GM18517 (cell line): ENCODE data around the gene USP31.

Experiments
- ATAC-seq: cut with Tn5 transposase; IDR thresholded peaks from one replicate; pipeline ENCODE4 v1.9.1; 2021; ENCODE audit warnings: mild to moderate bottlenecking, moderate library complexity; ENCODE audit not compliant: unreplicated experiment

Gene USP31

GRCh38 chr16:23132775-23133463 is 16.3 kb downstream of the USP31 start:
- no peak for ATAC-seq

- no peak for ATAC-seq
Measured at GRCh38 chr16:23131931-23132621, 17.2 kb downstream of the USP31 start.

- no peak for ATAC-seq
Measured at GRCh38 chr16:23131436-23131835, 17.8 kb downstream of the USP31 start.

DNA sequence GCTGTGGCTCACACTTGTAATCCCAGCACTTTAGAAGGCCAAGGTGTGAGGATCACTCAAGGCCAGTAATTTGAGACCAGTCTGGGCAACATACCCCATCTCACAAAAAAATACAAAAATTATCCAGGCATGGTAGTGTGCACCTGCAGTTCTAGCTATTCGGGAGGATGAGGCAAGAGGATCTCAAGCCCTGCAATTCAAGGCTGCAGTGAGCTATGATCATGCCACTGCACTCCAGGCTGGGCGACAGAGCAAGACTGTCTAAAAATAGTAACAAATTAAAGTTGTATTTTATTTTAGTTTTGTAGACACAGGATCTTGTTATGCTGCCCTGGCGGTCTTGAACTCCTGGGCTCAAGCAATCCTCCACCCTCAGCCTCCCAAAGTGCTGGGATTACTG is 18.2 kb downstream of the USP31 start:
- ATAC-seq = no peak

GRCh38 chr16:23129686-23130085 is 19.6 kb downstream of the USP31 start:
- no peak for ATAC-seq

- ATAC-seq = no peak
Measured at GRCh38 chr16:23128056-23128455, 21.2 kb downstream of the USP31 start.

- ATAC-seq = no peak
Measured at GRCh38 chr16:23125277-23125676, 24.0 kb downstream of the USP31 start.

DNA sequence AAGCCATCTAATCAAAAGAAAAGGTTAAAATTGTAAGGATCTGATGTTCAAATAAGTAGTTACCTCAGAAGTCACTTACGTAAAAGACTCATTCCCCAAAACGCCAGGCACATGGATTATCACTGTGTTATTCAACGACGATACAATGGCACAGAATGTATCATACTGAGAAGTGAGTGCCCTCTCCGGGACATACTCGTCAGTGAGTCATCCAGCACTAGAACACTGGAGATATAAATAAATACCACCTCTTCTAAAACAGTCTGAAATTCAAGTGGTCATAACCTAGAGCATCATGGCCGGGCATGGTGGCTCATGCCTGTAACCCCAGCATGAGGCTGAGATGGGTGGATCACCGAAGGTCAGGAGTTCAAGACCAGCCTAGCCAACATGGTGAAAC is 24.9 kb downstream of the USP31 start:
- ATAC-seq = no peak

- ATAC-seq = no peak
Measured at GRCh38 chr16:23122144-23122543, 27.1 kb downstream of the USP31 start.

DNA sequence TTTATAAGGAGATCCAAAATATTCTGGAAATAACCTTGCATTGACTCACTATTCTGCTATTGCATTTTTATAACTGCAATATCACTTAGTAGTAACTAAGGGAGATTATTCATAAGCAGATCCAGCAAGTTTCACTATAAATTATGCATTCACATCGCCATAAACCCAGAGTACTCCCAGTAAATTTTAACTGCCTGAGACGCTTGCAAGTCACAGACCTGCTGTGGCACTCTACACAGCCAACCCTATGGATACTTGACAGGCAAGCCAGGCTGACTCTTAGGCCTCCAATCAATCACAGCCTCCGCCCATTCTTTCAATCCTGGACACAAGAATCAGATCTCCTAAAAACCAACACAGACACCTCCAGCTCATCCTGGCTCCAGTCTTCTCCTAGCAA is 28.2 kb downstream of the USP31 start:
- no peak for ATAC-seq

GRCh38 chr16:23120562-23120961 is 28.7 kb downstream of the USP31 start:
- ATAC-seq = no peak

DNA sequence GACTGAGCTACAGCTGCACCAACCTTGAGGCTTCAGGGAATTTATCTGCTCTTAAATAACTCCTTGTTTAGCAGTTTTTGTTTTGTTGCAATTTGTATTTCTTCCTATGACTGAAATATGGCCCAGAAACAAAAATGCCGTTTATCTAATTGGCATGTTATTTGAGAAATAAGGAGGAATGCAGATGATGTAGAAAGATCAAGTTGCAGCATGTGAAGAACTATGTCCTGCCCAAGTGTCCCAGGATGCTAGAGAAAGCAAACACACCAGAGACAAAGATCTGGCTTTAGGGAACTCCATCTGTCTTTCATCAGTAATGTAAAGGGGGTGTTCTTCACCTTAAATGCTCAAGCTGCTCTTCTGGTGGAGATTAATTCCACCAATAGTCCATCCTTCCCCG is 29.7 kb downstream of the USP31 start:
- no peak for ATAC-seq

DNA sequence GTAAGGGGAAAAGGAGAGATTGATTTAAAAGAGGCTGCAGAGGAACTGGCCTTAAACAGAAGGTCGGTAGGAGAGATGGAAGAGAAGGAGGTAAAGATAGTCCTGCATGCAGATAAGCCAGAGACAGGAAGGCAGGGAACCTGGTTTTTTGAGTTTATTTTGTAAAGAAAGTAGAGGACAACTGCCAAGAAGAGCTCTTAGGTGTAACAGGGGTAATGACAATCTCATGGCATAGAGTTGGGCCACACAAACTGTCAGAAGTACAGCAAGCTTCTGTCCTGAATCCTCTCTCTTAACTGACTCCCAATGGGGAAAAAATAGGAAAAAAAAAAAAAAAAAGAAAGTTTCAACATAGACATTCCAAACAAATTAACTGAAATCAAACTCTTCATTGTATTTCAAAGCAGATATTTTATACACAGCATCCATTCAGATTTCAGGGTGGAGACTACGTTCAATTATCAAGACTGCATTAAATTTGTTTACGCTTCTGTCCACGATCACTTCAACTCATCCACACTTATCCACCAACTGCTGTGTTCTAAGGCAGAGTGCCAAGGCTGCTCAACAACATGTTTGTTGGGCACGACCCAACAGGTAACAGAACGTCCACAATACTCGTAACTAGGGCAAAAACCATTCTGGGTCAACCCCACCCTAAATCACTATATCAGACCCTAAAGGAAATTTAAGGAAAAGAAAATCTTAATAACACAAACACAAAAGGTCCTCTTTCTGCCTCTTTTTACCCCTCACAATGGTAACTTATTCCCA is 34.9 kb downstream of the USP31 start:
- ATAC-seq = no peak

DNA sequence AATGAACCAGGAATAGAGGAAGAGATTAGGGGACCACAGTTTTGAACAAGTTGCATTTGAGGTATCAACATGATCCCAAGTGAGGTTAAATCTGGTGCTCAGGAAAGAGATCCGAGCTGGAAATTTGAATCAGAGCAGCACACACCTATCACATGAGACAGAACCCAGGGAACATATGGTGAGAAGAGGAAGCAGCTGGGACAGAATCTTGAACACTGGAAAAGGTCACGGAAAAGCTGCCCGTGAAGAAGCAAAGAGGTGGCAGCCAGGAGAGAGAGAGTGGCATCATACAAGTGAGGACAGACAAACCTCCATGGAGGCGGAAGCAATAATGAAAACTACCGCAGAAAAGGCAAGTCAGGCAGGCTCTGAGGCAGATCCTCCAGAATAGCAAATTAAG is 36.1 kb downstream of the USP31 start:
- no peak for ATAC-seq

DNA sequence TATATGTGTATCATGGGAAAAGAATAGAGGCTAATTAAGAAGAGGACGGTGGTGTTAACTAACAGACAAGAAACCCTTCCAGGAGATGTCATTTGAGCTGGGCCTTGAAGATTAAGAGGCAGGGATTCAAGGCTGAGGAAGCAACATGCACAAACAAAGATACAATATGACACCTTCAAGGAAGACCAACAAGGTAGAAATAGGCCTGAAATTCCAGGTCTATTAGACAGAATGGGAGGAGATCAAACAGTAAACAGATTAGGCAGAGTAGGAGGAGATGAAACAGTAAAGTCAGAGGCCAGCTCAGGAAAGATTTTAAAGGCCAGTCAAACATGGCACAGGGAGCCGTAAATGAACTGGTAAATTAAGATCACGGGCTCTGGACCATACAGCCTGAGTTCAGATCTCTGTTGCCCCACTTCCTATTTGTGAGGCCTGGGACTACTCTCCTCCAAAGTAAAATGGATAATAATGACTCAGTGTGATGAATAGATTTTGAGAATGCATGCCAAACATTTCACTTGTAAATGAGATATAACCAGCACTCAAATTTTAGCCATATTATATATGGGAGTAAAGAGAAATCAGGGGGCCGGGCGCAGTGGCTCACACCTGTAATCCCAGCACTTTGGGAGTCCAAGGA is 38.9 kb downstream of the USP31 start:
- ATAC-seq = no peak

DNA sequence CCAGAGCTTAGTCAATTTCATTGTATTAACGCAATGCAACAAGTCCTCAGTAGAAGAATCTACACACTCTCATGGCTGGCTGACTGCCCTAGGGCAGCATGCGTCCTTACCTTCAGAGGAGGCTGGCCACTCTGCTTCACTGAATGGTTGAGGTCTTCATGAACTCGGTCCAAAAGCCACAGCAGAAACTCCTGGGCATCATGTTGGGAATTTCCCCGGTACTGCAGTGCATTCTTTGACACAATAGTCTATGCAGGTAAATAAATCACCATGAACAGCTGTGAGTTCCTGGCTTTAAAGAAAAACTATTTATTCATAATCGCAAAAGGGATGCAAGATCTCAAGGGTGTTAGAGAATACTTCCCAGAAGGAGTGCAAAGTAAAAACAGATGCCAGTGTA is 41.3 kb downstream of the USP31 start:
- ATAC-seq = no peak

DNA sequence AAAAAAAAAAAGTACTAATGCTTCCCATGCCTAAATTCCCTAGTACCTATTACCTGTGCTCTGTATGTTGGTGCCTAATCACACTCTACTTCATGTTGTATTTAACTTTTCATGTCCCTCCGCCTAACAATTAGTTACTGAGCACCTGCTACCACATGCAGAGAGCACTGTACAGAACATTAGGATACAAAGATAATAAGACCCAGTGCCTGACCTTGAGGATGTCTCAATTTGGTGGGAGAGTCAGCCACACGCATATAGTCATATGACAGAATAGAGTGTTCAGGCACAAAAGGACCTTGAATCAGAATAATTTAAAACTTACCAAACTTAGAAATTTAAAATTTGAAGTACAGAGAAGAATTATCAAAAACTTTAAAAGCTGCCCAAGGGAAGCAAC is 42.1 kb downstream of the USP31 start:
- ATAC-seq = no peak

DNA sequence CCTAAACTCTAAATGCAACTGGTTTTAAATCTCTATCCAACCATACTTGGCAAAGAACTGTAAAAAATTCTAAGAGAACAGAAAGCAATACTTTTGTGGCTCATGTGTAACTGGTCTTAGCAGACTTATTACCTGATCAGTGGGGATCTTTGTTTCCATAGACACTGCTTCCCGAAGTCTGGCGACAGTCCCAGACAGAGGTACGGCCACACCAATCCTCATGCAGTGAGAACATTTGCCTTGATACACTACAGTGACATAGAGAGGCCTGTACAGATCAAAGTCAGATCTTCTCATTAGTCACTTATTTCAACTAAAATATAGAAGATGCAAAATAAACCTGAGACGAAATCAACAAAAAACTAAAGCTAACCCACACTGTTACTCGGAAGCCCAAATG is 43.9 kb downstream of the USP31 start:
- no peak for ATAC-seq

DNA sequence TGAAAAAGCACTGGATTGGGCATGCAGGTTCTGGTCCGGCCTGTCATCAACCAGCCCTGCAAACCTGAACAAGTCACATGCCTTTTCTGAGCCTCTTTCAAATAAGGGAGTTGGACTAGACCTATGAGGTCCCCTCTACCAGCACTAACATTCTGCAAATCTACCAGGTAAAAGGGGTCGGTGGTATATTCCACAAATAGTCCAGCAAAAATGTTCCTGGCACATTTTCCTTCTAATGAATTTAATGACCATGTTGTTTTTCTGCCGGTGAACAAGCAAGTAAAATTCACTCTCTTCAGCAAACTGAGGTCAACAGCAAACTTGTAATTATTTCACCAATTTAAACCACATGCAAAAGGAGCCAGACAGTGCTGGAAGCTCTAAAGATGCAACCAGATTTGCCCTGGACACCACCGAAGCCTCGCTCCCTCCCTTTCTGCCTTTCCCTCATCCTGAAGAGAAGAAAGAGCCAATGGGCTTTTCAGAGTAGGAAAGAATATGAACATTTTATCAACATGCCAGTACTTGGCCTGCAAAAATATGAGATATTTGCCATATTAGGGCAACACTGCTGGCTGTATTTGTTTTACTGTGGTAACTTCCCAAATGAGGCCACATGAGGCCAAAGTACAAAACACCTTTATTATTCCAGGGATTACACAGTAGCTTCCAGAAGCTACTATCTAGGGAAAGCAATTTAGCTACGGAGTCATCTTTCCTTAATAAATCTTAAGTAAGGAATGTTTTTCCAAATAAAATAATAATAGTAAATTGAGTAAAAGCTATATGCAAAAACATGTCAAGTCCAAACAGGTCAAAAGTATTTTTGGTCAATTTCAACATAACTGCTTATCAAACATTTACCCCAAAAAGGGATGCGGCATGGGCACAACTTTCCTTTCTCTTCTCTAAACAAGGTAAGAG is 45.0 kb downstream of the USP31 start:
- no peak for ATAC-seq

DNA sequence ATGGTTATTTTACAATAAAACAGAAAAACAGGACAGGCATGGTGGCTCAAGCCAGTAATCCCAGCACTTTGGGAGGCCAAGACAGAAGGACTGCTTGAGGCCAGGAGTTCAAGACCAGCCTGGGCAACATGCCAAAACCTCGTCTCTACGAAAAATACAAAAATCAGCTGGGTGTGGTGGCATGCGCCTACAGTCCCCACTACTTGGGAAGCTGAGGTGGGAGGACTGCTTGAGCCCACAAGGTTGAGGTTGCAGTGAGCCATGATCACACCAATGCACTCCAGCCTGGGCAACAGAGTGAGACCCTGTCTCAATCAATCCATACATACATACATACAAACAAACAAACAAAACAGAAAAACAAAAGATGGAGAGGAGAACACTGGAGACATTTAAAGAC is 45.6 kb downstream of the USP31 start:
- no peak for ATAC-seq
